NT2/D1 (cell line): ENCODE data around the gene GABRB3.

Experiments
- SUZ12 ChIP-seq: IDR thresholded peaks from 2 replicates; pipeline ENCODE4 v1.6.1; 2011; ENCODE audit not compliant: insufficient read length, insufficient read depth; ENCODE audit errors: extremely low read depth
- YY1 ChIP-seq: IDR thresholded peaks from 2 replicates; pipeline ENCODE4 v1.6.1; 2011; ENCODE audit not compliant: insufficient read length, insufficient read depth

- no peak for TF ChIP-seq SUZ12
- TF ChIP-seq YY1 = no peak
Observed at GRCh38 chr15:26720546-26720945, 52.3 kb downstream of the GABRB3 start.
